ENCODE results near the gene ADGRG3. TPM values are rescaled to one million over a fixed set of nuclear protein-coding genes. Genes with fewer than 3 reads are reported as not detected.
A peak's percentile ranks its signal among the peaks of the same experiment; 100 is the strongest.

The ADGRG3 gene
- total and polyA plus RNA-seq, 9 of the 15 experiments (the other 6 are each of a cell fraction or from before 2014, with no cell fraction given): 0.09 to 0.52 (median 0.14) TPM; not detected in 3

DNA sequence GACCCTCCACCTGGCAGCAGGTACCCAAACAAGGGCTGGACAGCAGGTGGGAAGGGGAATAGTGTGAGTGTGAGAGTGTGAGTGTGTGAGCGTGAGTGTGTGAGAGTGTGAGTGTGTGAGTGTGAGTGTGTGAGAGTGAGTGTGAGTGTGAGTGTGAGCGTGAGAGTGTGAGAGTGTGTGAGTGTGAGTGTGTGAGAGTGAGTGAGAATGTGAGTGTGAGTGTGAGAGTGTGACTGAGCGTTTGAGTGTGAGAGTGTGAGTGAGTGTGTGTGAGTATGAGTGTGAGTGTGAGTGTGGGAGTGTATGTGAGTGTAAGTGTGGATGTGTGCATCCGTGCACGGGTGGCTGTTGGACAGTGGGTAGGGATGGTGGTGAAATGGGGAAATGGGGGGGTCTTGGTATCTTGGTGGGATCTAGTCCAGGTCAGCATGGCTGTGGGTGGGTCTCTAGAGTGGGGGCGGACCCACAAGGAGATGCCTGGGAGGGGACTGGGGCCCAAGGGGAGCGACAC, 39.3 kb upstream of the ADGRG3 start (continued):
- TF ChIP-seq, protein P1, sequence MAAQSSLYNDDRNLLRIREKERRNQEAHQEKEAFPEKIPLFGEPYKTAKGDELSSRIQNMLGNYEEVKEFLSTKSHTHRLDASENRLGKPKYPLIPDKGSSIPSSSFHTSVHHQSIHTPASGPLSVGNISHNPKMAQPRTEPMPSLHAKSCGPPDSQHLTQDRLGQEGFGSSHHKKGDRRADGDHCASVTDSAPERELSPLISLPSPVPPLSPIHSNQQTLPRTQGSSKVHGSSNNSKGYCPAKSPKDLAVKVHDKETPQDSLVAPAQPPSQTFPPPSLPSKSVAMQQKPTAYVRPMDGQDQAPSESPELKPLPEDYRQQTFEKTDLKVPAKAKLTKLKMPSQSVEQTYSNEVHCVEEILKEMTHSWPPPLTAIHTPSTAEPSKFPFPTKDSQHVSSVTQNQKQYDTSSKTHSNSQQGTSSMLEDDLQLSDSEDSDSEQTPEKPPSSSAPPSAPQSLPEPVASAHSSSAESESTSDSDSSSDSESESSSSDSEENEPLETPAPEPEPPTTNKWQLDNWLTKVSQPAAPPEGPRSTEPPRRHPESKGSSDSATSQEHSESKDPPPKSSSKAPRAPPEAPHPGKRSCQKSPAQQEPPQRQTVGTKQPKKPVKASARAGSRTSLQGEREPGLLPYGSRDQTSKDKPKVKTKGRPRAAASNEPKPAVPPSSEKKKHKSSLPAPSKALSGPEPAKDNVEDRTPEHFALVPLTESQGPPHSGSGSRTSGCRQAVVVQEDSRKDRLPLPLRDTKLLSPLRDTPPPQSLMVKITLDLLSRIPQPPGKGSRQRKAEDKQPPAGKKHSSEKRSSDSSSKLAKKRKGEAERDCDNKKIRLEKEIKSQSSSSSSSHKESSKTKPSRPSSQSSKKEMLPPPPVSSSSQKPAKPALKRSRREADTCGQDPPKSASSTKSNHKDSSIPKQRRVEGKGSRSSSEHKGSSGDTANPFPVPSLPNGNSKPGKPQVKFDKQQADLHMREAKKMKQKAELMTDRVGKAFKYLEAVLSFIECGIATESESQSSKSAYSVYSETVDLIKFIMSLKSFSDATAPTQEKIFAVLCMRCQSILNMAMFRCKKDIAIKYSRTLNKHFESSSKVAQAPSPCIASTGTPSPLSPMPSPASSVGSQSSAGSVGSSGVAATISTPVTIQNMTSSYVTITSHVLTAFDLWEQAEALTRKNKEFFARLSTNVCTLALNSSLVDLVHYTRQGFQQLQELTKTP (IDR thresholded peaks at IDR 0.05; ENCODE audit: low read depth in 1 of 2, partially characterized antibody in 2 of 2): peak in 1 of 2 experiments; percentile 48
- no peak for TF ChIP-seq SAFB (IDR thresholded peaks at IDR 0.05; ENCODE audit: borderline replicate concordance, low read depth, low read length)
- TF ChIP-seq IRF9 (tag; IDR thresholded peaks at IDR 0.05): peak; percentile 14; the same call in 1 of the 2 replicates
- TF ChIP-seq DPF2 (IDR thresholded peaks at IDR 0.05): peak; percentile 3
- TF ChIP-seq, protein P2, sequence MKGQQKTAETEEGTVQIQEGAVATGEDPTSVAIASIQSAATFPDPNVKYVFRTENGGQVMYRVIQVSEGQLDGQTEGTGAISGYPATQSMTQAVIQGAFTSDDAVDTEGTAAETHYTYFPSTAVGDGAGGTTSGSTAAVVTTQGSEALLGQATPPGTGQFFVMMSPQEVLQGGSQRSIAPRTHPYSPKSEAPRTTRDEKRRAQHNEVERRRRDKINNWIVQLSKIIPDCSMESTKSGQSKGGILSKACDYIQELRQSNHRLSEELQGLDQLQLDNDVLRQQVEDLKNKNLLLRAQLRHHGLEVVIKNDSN (CRISPR knock-in tag; IDR thresholded peaks at IDR 0.05): 0 out of 2 replicates have a peak, but pooled peaks have one; percentile 16
- TF ChIP-seq ZNF766 (CRISPR knock-in tag; conservative IDR thresholded peaks at IDR 0.05): 0 out of 2 replicates have a peak, but pooled peaks have one; percentile 46
- TF ChIP-seq MYNN (IDR thresholded peaks at IDR 0.05): peak; percentile 97
- TF ChIP-seq MYNN (CRISPR knock-in tag; IDR thresholded peaks at IDR 0.05): no peak
- TF ChIP-seq FOXK1 (CRISPR knock-in tag; IDR thresholded peaks at IDR 0.05; ENCODE audit: borderline replicate concordance): 0 out of 2 replicates have a peak, but pooled peaks have one; percentile 53
- 0 out of 2 replicates have a peak, but pooled peaks have one; percentile 57 for TF ChIP-seq CC2D1A (IDR thresholded peaks at IDR 0.05)
- TF ChIP-seq CTBP1 (IDR thresholded peaks at IDR 0.05; ENCODE audit: borderline replicate concordance): 0 out of 2 replicates have a peak, but pooled peaks have one; percentile 0
- TF ChIP-seq ELF4 (CRISPR knock-in tag; IDR thresholded peaks at IDR 0.05): peak; percentile 86; the same call in 1 of the 2 replicates
- no peak for TF ChIP-seq PURB (CRISPR knock-in tag; IDR thresholded peaks at IDR 0.05; ENCODE audit: low read depth)
